NOMO-1 treated with DMSO at 0.1 percent for 48 hours (cell line): Measurements from ENCODE around the gene ENOX1.

Source experiments
- DNase-seq: peaks from one replicate; lab custom pipeline; 2025; ENCODE audit not compliant: unreplicated experiment; lab: John Stamatoyannopoulos, UW

Gene ENOX1

DNA sequence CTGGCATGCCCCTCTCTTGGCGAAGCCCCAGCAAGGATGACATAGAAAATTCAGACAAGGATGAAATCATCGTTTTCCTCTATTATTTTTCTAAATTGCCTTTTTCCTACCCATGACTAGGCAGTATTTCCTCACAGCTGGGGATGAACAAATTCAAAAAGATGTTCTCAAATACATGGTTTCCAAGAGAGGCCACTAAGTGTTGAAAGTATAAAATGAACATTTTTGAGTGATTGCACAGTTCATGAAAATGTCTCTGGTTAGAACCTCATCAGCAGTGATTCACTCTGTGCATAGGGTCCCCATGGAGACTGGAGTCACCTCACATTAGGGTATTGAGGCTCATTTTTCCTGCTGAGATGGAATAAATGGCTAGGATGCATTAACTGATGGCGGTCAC, 389.7 kb downstream of the ENOX1 start:
- no peak for DNase-seq

DNA sequence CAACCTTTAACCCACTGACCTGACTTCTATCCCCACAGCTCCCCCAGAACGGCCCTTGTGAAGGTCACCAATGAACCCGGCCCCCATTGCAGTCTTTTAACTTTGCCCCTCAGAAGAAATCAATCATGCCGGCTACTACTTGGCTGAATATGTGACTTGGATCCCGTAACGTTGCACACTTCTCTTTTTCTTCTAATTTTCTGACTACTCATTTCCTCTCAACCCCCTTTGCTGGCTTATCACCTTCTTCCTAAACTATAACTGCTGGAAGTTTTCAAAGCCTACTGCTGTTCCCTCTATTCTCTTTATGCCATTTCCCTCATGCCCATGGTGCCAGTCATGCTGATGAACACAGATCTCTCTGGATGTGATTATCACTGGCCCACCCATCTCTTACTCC, 395.7 kb downstream of the ENOX1 start:
- DNase-seq, result peak; percentile 91

DNA sequence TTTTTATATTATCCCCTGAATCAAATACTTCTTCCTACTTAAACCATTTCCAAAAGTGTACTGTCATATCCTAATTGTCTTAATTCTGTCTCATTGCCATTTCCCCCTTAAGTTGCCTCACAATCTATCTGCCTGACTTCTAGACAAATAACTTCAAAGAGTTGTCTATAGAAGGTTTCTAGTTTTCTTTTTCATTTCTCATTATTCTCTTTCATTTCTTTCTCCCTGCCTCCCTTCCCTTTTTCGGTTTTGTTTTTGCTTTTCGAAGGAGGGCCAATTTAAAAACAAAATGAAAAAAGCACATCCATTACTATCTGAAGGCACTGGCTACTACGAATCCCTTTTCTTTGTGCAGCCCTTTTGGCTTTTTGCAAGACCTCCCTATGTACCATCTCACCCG, 396.2 kb downstream of the ENOX1 start:
- peak; percentile 49 for DNase-seq

DNA sequence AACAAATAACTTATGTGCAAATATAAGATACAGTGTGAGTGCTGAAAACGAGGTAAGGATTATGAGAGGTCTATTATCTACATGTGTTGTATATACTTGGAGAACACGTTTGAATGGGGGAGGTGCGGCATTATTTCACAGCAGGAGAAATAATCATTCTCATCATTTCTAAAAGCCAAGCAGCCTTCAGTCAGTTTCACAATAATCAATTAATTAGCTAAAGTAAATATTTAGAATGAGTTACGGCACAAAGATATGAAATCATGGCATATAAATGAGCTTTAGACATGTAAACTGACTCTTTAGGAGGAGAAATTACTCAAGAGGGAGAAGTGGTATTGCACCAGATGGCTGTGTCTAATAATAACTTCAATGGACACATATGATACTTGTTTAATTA, 396.8 kb downstream of the ENOX1 start:
- peak; percentile 47 for DNase-seq

DNA sequence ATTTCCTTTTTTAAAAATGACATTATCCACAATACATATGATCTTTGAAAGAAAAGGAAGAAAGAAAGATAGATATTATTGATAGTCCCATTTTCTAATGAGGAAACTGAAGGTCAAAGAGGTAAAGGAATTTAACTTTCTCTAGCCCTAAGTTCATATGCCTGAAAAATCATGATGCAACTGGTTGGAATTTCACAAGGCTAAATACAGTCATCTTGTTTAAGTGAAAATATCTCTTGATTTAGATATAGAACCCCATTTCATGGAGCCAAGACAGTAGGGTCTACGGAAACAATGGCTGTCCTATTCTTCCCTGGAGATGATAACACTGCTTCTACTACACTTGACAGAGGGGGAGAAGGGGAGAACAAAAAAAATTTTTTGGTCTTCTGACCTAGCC, 397.2 kb downstream of the ENOX1 start:
- DNase-seq, result no peak

DNA sequence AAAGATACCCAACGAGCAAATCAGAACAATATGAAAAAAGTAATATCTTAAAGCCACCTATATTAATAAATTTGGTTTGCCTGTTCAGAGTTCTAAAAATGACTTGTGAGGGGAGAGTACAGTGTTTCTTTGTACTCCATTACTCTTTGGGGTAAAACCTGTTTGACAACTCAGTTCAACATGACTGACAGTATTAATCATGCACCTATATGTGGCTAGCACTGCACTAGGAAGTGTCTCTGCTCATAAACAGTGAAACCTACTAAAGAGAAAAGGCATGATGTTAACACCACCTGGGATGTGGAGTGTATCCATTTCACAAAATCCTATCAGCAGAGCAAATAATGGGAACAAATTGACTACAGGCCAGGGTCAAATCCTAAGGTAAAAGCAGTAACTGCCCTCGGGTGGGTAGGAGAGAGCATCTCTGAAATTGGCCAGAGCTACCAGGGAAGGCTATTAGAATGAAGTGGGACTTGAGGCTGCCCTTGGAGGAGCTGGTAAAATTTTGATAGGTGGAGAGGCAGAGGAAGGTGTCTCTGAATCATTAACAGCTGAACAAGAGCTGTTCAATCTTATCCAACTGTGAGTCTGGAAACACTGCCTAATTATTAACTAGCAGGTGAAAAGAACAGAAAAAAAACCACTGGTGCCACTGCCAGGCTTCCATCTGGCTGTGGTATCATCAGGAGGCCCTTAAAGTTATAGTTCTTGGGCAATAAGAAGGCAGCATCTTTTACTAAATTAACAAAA, 398.3 kb downstream of the ENOX1 start:
- no peak for DNase-seq

DNA sequence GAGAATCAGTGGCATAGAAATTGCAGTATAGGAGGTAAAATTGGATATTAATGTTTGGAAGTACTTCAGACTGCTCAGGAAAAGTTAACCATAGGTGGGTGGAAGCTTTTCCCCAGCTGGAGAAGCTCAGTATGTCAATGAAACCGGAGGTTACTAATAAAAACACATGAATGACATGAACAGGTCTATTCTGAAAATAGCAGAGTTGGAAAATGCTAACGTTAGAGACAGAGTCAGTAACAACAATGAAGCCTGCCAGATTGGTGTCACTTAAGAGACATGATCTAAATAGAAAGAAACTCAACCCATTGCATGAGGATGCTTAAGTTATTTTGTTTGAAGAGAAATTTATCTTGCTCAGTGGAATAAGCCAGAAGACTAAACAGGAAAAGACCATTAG, 398.9 kb downstream of the ENOX1 start:
- DNase-seq, result no peak

DNA sequence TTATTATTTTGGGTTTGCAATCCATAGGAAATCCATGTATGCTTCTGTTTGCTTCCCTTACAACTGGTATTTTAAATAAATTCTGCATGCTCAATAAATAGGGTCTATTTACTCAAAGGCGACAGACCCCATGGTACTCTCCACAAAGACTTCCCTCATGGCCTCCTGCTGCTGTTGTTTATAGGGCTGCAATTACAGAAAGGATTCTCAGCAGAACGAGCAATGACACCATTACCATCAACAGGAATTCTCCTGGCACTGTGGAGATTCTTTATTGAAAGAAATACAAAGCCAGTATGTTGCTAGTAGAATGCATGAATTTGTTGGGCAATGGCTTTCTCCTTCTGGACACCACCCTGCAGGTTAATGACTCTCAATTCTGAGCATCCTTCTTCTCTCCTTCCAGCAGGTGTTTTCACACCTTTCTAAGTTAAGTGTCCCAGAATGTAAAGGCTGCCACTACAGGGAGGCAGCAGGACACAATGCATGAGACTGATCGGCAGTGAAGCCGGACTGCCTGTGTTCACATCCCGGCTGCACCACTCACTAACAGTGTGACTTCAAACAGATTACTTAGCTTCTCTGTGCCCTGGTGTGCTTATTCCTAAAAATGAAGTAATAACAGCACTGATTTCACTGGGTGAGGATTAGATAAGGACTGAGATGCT, 403.1 kb downstream of the ENOX1 start:
- DNase-seq, result no peak

DNA sequence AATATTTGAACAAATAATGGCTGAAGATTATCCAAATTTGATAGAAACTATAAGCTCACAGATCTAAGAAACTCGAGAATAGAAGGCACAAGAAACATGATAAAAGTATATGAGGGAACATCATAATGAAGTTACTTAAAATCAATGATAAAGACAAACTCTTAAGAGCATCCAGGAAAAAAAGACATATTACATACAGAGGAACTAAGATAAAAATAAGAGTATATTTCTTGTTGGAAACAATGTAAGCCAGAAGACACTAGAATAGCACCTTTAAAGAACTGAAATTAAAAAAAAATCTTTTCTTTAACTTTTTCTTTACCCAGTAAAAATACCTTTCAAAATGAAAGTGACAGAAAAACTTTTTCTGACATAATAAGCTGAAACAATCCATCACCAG, 407.0 kb downstream of the ENOX1 start:
- no peak for DNase-seq

DNA sequence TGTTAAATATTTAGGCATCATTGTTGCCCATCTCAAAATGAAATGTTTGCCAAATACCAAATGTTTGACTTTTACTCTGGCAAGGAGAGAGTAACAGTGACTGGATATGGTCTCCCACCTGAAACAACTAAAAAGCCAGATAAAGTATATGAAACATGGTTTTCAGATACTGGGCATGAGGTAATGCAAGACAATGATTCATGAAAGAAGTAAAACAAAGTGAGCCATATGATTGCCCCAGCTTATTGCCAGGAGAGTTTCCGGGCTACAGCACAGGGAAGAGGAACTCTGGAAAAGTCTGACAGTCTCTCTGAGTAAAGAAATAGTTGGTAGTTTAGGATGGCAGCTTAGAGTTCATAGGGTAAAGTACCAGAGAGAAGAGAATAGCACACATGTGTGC, 408.8 kb downstream of the ENOX1 start:
- DNase-seq, result peak; percentile 64

DNA sequence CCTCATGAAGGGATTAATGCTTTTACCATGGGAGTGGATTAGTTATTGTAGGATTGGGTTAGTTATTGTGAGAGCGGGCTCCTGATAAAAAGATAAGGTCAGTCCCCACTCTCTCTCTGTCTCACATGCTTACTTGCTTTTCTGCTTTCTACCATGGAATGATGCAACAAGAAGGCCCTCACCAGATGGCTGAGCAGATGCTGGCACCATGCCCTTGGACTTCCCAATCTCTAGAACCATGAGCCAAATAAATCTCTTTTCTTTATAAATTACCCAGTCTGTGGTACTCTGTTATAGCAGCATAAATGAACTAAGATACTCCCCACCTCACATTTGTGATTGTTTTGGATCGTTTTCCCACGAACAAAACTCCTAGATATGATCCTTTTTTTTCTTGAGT, 409.6 kb downstream of the ENOX1 start:
- no peak for DNase-seq

- no peak for DNase-seq
Observed at GRCh38 chr13:43376596-43376995, 410.2 kb downstream of the ENOX1 start.

DNA sequence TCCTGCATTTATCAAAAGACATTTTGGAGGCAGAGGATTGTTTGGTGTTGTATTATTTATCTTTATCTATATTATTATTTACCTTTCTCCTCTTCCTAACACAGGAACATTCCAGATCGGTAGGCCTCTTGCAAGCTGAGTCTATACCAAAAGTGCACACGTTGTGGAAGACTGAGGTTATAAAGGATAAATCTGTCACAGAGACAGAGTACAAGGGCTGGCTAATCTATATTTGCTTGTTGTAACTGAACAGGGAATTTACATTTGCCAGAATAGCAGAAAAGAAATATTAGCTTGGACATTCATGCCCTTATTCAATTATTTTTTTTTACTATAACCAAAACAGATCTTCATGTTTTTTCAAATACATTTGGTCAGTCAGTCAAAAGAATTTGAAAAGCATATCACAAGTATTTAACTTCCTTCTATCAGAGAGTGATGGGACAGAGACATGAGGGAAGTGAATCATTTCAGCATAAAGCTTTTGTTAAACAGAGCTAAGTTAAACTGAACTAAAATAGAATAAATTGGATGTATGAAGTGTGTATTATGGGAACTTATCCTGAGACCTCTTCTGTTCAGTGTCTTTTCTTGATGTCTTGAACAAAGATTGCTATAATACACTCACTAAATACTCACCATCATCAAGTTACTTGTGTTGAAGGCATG, 410.8 kb downstream of the ENOX1 start:
- DNase-seq, result peak; percentile 19

- peak; percentile 68 for DNase-seq
Observed at GRCh38 chr13:43374621-43375020, 412.2 kb downstream of the ENOX1 start.

GRCh38 chr13:43373400-43373799, 413.4 kb downstream of the ENOX1 start:
- no peak for DNase-seq

GRCh38 chr13:43370842-43371241, 415.9 kb downstream of the ENOX1 start:
- no peak for DNase-seq

- DNase-seq, result no peak
Observed at GRCh38 chr13:43369319-43369718, 417.5 kb downstream of the ENOX1 start.

DNA sequence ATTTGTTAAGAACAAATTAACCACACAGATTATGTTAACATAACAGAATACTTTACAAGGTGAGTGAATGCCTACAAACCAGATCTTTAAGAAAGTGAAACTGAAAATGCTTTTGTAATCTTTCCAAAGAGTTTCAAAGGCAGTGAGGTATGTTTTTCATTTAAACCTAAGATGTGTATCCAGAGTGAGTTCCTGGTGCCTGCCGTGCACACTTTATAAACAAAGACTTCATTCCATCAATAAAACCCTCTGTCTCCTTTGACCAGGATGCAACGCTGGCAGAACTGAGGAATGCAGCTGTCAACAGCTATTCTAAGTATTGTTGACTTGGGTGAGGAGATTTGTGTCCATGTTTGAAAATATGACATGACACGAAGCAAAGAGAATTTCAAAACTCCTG, 418.8 kb downstream of the ENOX1 start:
- peak; percentile 17 for DNase-seq

- no peak for DNase-seq
Observed at GRCh38 chr13:43365039-43365344, 421.8 kb downstream of the ENOX1 start.

DNA sequence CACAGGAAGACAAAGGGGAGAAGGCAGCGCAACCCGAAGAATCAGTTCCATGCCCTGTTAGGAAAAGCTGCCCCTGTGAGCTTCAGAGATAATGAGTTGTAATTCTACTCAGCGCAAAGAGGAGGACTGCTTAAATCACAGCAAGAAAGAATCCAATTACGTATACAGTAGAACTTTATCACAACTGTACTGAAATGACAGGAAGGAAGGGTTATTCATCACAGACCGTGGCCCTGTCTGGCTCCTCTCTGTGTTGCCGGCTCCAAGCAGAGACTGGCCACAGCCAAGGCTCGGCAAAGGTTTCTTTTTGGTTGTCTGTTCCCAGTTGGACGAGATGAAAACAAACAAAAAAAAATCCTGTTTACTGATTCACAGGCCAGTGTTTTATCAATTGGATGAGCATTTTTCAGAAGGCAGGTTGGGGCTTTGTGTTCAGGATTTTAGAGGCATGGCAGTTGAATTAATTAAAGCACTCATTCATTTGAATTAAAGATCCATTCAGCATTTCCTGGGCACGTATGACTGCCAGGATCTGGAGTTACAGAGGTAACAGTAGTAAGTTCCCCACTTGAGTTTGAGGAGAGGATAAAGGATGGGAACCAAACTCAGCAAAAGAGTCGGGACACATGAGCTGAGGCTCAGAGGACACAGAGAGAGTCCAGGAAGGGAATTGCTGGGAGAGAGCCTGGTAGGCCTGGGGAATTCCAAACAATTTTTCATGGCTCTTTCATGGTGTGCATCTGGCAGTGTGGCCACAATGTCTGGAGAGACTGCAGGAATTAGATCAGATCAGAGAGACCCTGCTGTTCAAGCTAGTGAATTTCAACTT, 422.3 kb downstream of the ENOX1 start:
- no peak for DNase-seq

DNA sequence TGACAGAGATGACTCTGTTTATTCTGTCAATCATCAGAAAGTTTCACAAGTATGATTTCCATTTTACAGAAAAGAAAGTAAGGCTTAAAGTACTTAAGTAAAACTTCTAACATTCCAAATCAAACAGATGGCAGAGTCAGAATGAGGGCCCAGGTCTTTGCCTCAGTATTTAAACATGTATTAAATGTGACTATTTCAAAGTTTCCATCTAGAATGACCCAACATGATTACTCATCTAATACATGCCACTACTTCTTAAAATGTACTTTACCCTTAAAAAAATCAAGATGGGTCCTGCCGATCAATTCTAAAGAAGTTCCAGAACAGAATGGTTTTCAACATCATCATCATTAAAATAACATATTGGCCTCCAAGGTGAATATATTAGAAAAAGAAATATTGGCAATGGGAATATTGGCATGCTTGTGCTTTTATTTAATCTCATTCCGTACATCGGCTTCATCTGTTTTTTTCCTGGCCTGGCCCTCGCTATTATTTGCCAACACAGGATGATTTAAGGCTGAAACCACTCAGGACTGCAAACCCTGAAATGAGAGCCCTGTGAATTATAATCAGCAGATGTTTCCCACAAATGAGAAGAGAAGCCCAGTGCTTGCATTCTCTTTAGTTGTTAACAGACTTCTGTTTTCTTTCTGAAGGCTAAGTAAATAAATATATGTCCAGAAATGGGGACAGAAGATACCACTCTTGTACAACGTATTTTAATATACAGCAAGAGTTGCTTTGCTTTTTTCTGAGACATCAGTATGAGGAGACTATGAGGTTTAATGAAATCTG, 423.4 kb downstream of the ENOX1 start:
- no peak for DNase-seq
